Stimulated activated CD8-positive, alpha-beta memory T cell treated with anti-CD3 and anti-CD28 coated beads, Interleukin-7, amount 100 ng/mL, for 48 hours (primary cell): ENCODE results near the gene FOXD2.
"Not testable (repeated sequence)": the region's sequence is repeated elsewhere in the genome, so short reads cannot be mapped to it uniquely, and the experiment has no call there.

Source experiments
- DNase-seq, 2 donors: peaks; one replicate each; pipeline ENCODE4 v3.0.0-alpha.2; 2020; ENCODE audit warnings: low read depth in 1 of 2; ENCODE audit errors: extremely low read depth in 1 of 2

The FOXD2 gene

DNA sequence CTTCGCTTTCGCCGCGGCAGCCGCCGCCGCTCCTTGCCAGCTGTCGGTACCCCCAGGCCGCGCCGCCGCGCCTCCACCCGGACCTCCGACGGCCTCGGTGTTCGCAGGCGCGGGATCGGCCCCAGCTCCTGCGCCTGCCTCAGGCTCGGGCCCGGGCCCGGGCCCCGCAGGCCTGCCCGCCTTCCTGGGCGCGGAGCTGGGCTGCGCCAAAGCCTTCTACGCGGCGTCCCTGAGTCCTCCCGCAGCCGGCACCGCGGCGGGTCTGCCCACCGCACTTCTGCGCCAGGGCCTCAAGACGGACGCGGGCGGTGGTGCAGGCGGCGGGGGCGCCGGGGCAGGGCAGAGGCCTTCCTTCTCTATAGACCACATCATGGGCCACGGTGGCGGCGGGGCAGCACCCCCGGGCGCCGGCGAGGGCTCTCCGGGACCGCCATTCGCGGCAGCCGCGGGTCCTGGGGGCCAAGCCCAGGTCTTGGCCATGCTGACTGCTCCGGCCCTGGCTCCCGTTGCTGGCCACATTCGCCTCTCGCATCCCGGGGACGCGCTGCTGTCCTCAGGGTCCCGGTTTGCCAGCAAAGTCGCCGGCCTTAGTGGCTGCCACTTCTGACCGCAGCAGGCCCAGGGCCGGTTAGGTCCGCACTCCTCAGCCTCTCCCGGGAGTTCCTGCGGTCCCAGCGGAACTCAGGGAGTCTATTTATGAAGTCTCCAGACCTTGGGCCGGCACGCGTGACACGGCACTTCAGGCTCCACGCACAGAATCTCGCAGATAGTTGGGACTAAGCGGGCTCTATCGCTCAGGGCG lies 1.4 kb downstream of the FOXD2 start:
- no peak for DNase-seq

DNA sequence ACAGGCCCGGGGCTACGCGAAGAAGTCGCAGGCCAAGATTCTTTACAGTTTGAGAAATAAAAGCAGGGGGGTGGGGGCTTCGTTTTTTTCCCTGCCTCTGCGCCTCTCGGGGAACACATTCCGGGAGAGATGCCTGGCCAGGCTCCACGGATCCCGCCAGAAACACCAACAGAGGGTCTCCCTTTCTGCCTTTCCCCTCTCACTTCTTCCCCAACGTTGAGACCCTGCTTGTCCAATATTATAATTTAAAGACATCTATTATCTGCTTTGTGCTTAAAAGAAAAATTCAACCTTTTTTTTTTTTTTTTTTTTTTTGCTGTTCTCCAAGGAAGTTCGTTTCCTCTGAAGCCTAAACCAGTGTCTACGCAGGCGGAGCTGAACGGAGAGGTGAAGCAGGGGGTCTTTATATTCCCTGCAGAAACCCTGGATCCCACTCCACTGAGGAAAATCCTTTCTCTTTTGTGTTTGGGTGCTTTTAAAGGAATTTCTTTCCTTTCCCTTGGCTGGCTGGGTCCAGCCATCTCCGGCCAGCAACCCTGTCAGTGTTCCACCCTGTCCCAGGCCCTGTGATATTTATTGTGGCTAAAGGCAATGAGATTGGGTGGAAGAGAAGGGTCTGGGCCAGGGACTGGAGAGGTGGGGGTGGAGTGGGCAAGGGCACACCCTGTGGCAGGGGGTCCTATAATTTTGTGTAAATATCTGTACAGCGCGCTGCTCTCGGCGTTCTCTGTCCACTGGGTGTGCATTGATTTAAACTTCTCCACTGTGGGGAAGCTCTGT lies 2.2 kb downstream of the FOXD2 start:
- no peak for DNase-seq

DNA sequence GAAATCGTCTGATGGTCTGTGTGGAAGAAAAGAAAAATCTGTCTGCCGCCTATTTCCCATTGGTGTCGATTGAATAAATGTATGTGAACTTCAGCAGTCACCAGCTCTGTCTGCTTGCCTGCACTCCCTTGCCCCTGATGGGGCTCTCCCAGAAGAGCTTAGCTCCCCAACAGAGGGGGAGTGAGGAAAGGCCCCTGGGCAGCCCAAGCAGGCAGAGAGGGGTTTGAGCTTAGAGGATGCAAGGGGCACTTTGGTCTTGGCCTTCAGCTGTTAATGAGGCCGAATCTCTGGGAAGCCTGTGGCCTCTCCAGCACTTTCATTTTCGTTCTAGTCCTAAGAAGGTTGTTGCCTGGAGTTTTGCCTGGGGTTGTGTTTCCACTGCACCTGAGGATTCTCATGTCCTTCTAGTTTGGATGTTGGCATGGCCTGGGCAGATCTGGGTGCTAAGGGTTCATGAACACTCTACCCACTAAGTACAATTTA lies 2.8 kb downstream of the FOXD2 start:
- no peak for DNase-seq

DNA sequence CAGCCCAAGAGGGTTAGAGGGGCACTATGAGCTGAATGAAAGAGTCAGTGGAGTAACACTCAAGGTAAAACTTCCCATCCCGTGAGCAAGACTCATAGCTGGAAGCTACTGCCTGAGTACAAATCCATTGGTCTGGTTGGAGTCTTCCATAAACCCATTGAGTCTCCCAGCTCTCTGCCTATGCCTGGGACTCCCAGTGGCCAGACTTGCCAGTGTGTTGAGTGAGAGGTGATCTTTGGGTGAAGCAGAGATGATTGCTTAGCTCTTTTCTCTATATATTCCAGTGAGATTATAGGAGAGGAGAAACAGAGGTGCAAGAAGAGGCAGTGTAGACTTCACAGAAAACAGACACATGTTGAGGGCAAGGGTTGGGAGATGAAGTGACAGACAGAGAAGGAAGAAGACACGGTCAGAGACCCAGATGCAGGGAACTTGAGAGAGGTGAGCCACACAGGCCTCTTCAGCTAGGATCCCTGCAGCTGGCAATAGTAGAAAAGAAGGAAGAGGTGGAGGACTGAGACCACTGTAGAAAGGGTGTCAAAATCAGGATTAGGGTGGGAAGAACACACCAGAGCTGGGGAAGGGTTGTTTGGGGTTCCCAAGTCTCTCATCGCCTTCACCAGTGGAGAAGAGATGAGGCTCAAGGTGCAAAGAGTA lies 3.7 kb downstream of the FOXD2 start:
- DNase-seq, result no peak

DNA sequence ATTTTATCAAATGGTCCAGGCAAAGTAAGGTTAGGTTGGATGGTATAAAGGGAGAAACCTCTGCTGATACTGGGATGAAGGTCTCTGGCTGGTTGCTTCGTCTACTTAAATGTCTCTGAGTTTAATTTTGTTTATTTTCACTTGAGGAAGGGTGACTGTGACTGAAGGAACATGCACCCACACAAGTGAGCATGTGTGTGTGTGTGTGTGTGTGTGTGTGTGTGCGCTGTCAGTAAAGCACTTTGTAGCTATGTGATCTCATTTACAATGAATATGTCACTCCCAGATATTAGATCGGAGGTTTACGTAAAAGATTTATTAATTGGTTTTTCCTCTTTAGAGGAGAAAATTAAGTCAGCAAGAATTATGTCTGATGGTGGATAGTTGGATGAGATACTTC lies 4.4 kb downstream of the FOXD2 start:
- no peak for DNase-seq

DNA sequence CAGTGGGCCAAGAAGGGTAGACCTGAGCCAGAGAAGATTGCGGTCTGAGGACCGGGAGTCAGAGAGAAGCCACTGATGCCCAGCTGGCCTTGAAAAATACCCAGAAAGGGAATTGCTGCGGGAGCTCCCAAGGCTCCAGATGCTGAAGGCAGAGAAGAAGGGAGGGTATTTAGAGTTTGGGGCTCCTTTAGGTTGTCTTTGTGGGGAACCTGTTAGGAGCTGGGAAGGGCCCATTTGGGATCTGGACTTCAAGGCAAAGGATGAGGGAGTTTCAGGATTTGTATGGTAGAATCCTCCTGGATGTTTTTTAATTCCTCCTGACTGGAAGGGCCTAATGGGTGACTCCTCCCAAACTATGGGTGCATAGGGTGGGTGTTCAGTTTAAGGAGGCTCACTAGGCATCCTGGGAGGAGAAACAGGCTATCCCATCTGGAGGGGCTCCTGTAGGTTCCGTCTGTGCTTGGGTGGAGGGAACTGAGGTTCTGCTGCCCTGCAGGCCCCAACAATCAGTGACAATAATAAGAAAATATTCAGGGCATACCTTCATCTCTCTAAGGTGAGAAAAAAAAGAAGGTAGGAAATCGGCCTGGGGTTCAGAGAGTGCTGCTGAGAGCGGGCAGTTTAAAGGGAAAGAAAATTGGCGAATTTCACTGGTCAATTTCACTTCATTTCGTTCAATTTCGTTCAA lies 5.1 kb downstream of the FOXD2 start:
- DNase-seq, result no peak

DNA sequence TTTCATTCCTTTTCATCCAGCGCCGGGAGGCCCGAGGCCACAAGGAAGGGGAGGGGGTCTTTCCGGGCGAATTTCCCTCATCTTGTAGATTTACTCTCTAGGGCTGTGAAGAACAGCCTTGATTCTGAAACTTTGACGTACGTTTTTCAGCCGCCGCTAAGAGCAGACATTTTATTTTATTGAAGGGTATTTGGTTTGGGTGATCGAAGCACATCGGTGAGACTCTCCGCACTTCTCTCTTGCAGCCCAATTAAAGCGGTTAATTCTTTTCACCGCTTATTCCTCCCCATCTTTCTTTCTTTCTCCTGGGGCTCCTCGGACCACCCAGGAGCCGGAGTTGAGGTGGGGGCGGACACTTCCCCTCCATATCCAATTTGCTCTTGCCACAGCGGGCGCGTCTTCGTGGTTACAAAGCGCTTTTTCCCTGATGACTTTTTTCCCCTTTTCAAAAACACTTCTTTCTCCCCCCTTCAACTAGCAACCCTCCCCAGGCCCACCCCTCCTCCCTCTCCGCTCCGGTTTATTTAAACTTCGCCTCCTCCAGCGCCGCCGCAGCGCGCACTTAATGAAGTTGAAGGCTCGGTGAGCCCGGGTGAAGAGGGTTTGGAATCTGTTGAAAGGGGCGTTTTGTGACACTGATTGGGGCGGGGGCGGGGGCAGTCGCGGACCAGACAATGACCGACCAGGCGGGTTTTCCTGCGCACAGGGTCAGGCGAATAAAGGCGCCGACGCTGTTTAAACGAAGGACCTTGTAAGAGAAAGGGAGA lies 5.9 kb downstream of the FOXD2 start:
- no peak for DNase-seq

DNA sequence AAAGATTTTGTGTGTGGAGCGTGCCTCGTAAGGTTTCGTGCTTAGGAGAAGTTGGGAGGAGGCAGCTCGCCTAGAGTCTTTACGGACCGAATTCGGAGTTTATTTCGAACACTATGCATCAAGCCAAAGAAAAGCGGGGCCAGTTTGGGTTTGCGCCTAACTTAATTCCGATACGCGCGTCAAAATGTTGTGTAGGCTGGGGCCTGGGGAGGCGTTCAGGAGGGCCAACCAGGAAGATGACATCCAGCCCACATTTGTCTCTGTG lies 6.4 kb downstream of the FOXD2 start:
- DNase-seq, result no peak

DNA sequence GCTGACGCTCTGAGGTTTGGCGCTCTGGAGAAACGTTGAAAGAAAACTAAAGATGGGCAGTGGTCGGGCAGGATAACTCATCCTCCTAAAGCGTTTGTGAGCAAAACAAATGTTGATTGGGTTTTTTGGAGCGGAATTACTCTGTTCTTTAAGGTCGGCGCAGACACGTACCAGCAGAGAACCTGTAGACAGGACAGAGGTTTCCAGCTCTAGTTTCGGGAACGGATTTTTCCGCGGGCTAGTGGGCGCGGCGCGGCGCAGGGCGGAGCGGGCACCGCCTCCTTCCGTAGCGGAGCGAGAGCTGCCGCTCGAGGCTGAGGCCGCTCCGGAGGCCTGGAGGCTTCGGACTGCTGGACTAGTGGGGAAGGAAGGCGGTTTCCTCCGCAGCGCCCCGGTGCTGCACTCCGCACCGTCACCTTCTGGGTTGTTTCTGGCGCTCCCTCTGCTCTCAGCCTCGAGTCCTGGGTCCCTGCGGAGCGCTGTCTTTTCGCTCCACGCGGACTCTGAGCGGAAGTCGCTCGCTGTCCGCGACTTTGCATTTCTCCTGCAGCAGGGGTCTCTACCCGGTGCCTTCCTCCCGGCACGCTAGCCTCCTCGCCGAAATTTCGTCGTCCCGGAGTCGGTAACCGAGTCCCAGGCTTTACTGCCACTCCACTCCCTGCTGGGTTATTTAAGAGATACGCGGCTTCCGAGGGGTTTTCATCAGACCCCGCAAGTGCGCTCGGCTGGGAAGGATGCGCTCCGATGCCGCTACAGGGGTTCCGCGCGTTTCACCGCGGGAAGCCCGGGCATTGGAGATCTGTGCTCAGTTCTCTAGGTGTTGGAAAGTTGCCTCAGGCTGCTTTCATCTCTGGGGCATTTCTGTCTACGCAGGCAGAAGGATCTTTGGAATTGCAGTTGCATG lies 7.0 kb downstream of the FOXD2 start:
- DNase-seq, result no peak

DNA sequence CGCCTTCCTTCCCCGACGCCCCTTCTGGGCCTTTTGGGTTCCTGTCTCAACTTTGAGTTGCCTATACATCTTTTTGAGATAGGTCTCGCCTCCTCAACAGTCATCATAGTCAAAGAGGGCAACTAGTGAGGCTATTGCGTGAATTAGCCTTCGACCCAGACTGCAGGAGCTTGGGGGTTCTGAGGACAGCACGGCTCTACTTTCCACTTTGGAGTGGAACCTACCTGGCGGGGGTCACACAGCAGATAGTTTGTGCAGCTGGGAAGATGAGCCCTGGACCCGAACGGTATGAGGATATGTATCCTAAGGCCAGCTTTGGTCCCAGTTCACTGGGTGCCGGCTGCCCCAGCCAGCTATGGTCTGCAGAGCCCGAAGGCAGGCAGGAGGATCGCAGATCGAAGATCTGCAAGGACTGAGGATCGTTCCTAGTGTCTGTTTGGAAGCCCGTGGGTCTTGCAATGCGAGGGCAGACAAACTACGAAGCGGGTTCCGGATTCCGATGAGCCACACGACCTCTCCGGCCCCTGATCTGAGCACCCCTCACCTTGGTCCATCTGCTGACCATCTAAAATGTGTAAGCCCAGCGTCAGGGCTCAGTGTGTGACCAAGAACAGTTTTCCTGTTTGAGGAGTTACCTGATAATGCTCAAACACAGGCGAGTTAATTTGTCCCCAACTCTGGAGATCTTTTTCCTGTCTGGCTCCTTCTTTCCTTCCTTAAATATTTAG lies 8.1 kb downstream of the FOXD2 start:
- no peak for DNase-seq

DNA sequence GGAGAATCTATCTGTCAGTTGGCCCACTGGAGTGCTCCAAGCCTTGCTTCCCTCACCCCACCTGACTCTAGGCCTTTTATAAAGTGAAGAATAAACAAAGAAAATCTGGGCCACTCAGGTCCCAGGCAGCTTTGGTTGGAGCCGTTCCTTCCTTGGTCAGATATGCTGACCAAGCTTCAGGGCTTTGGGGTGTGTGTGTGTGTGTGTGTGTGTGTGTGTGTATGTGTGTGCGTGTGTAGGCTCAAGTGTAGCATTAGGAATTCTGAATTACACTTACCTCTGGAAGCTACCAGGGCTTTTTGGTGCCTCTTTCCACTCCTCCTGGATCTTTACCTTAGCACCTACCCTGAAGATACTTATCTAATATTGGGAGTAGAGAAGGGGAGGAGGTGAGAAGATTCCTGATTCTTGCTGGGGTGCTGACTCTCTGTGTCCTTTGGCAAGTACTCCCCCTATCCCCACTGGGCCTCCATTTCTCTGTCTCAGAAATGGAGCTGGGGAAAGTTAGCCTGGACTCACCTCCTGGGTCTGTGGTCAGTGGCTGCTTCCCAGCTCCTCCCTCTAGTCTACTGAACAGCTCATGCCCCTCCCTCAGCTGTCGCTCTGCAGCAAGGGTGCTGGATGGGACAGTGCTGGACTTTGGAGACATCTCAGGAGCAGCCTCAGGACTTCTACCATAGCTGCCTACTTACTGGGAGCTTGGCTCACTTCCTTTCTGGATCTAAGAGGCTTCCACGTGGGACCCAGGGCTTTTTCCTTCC lies 10.8 kb downstream of the FOXD2 start:
- no peak for DNase-seq

DNA sequence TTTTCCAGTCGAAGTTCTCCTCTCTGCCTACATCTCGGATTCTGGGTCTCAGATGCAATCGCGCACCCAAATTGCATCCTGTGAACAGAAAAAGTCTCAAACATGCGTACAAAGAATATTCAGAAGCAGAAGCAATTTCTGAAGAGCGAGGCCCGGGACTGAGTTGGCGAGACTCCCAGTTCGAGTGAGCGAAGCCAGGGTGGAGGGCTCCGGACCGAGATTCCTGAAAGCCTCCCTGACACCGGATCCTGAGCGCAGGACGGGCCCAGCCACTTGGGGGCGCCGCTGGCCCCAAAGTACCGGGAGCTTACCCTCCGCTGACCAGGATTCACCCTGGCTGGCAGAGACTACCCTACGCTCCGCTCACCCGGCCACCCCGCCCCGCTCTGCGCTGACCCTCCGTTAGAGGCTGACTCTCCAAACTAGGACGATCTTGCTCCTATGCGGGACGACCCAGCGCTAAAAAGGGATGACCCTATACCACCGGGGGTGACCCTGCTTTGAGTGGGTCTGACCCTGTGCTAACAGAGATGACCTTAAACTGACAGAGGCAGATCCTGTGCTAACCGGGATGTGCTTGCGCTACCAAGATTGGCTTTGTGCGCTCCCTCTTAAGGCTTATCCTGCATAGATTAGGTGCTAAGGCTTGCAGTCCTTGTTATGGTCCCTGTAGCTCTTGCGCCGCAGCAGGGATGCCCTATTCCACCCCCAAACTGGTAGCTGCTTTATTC lies 12.1 kb downstream of the FOXD2 start:
- no peak for DNase-seq

DNA sequence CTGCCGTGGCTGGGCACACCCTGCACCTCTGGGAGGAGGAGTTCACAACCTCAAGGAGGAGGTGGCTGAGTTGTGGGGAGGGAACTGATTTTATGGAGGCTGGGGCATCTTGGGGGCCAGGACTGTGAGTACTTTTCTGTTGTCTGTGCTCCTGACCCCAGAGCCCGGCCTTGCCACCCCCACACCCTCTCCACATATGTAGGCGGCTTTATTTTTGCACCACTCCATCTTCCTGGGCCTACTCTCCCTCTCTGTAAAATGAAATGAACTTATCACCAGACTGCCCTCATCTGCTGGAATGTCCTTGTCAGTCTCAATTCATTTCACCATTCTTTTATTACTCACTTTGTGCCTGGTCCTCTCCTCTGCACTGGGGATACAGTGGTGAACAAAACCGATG lies 12.8 kb downstream of the FOXD2 start:
- DNase-seq, result no peak

DNA sequence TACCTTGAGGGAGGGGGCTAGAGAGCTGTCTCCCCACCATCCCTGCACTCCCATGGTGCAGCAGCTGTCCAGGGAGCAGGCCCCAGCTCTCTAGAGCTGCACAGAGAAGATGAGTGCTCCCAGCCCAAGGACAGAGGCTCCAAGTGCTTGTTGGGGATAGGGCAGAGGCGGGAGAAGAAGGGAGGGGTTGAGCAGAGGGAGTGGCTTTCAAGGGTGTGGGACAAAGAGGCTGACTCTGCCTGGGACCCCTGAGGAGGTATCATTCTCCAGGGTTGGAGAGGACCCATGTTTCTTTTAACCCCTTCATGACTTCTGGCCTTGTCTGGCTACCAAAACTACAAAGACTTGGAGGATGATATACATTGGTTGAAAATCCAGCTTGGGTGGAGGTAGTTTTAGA lies 14.6 kb downstream of the FOXD2 start:
- DNase-seq, result no peak

DNA sequence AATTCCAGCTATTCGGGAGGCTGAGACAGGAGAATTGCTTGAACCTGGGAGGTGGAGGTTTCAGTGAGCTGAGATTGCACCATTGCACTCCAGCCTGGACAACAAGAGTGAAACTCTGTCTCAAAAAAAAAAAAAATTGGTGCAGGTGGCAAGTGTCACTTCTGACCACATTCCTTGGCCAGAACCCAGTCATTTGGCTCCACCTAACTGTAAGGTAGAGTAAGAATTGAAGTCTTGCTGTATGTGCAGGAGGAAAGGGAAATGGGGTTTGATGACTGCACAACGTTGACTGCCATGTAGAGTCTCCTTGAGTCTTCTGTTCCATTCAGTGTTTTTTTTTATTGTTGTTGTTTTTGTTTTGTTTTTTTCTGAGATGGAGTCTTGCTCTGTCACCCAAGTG lies 16.1 kb downstream of the FOXD2 start:
- not testable (repeated sequence) for DNase-seq

DNA sequence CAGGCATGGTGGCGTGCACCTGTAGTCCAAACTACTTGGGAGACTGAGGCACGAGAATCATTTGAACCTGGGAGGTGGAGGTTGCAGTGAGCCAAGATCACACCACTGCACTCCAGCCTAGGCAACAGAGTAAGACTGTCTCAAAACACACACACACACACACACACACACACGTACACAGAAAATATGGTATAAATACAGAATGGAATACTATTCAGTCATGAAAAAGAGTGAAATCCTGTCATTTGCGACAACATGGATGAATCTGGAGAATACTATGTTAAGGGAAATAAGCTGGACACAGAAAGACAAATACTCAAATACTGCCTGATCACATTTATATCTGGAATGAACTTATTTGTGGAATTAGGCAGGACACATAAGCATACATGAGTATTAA lies 18.4 kb downstream of the FOXD2 start:
- no peak for DNase-seq

DNA sequence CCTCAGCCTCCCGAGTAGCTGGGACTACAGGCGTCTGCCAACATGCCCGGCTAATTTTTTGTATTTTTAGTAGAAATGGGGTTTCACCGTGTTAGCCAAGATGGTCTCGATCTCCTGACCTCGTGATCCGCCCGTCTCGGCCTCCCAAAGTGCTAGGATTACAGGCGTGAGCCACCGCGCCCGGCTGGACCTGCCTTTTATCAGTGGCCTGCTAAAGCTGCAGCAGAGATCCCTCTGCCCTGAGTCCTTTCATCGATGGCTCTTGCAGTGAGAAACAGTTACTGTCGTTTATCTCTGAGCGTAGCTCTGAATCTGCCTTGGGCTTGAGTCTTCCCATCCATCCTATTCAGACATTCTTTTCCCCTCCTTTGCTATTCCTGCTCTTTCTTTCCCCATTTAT lies 19.7 kb downstream of the FOXD2 start:
- not testable (repeated sequence) for DNase-seq
